ENCODE data around the gene HSH2D.

Gene HSH2D

GRCh38 chr19:16190198-16190597 is 46.7 kb downstream of the HSH2D start:
- in situ Hi-C loops (cut with HindIII; ENCODE audit: low sequenced_read_pairs), result no loop called here

- in situ Hi-C loops (cut with HindIII; ENCODE audit: low sequenced_read_pairs), result no loop called here
Observed at GRCh38 chr19:16190736-16191135, 47.3 kb downstream of the HSH2D start.

GRCh38 chr19:16191216-16191908 is 47.9 kb downstream of the HSH2D start:
- in situ Hi-C loops (cut with HindIII; ENCODE audit: low sequenced_read_pairs), result no loop called here

- in situ Hi-C loops (cut with HindIII; ENCODE audit: low sequenced_read_pairs), result no loop called here
Observed at GRCh38 chr19:16193466-16193865, 50.0 kb downstream of the HSH2D start.

GRCh38 chr19:16197188-16197621 is 53.7 kb downstream of the HSH2D start:
- in situ Hi-C loops (cut with HindIII; ENCODE audit: low sequenced_read_pairs), result no loop called here

GRCh38 chr19:16197622-16198369 is 54.3 kb downstream of the HSH2D start, which contains the start of gene AP1M1:
TSS of gene AP1M1 (plus strand) at chr19:16197911. CDS start at chr19:16198027, 116 bp downstream.
- in situ Hi-C loops (cut with HindIII; ENCODE audit: low sequenced_read_pairs), result no loop called here

GRCh38 chr19:16198370-16198651 is 54.8 kb downstream of the HSH2D start:
- in situ Hi-C loops (cut with HindIII; ENCODE audit: low sequenced_read_pairs), result no loop called here

- in situ Hi-C loops (cut with HindIII; ENCODE audit: low sequenced_read_pairs), result no loop called here
Observed at GRCh38 chr19:16199275-16199932, 55.9 kb downstream of the HSH2D start.

- in situ Hi-C loops (cut with HindIII; ENCODE audit: low sequenced_read_pairs), result loop anchor here (5.0 to 10.0 kb wide), 2 partner anchors 172 to 566 kb away; no protein-coding TSS in a partner anchor
Observed at GRCh38 chr19:16200038-16201010, 56.8 kb downstream of the HSH2D start.

- in situ Hi-C loops (cut with HindIII; ENCODE audit: low sequenced_read_pairs), result loop anchor here (5.0 to 10.0 kb wide), 2 partner anchors 171 to 566 kb away; no protein-coding TSS in a partner anchor
Observed at GRCh38 chr19:16201011-16201391, 57.5 kb downstream of the HSH2D start.

- in situ Hi-C loops (cut with HindIII; ENCODE audit: low sequenced_read_pairs), result loop anchor here (5.0 to 10.0 kb wide), 2 partner anchors 170 to 568 kb away; no protein-coding TSS in a partner anchor
Observed at GRCh38 chr19:16202320-16203255, 59.1 kb downstream of the HSH2D start.

GRCh38 chr19:16203256-16204004 is 59.9 kb downstream of the HSH2D start:
- in situ Hi-C loops (cut with HindIII; ENCODE audit: low sequenced_read_pairs), result loop anchor here (5.0 to 10.0 kb wide), 2 partner anchors 169 to 569 kb away; no protein-coding TSS in a partner anchor

- in situ Hi-C loops (cut with HindIII; ENCODE audit: low sequenced_read_pairs), result loop anchor here (5.0 to 10.0 kb wide), 2 partner anchors 168 to 569 kb away; no protein-coding TSS in a partner anchor
Observed at GRCh38 chr19:16204005-16204294, 60.5 kb downstream of the HSH2D start.

GRCh38 chr19:16205205-16206045 is 61.9 kb downstream of the HSH2D start:
- in situ Hi-C loops (cut with HindIII; ENCODE audit: low sequenced_read_pairs), result loop anchor here (10.0 kb wide), 1 partner anchor 571 kb away; no protein-coding TSS in a partner anchor

GRCh38 chr19:16206046-16206605 is 62.6 kb downstream of the HSH2D start:
- in situ Hi-C loops (cut with HindIII; ENCODE audit: low sequenced_read_pairs), result loop anchor here (10.0 kb wide), 1 partner anchor 571 kb away; no protein-coding TSS in a partner anchor

GRCh38 chr19:16206637-16207036 is 63.2 kb downstream of the HSH2D start:
- in situ Hi-C loops (cut with HindIII; ENCODE audit: low sequenced_read_pairs), result loop anchor here (10.0 kb wide), 1 partner anchor 572 kb away; no protein-coding TSS in a partner anchor

GRCh38 chr19:16207063-16207462 is 63.6 kb downstream of the HSH2D start:
- in situ Hi-C loops (cut with HindIII; ENCODE audit: low sequenced_read_pairs), result loop anchor here (10.0 kb wide), 1 partner anchor 572 kb away; no protein-coding TSS in a partner anchor
